Dendritic cell treated with granulocyte-macrophage colony-stimulating factor and Interleukin-4, amounts not matched to agents 40 ng/mL and 50 ng/mL, for 4 days (primary cell): ENCODE results near the gene CIP2A.

Experiments used
- H3K27ac Mint-ChIP-seq: one replicate; pipeline ENCODE4 v1.8.0; 2022; ENCODE audit warnings: mild to moderate bottlenecking, mixed read lengths
- H3K27me3 Mint-ChIP-seq: one replicate; pipeline ENCODE4 v1.8.0; 2022; ENCODE audit warnings: mild to moderate bottlenecking, mixed read lengths
- H3K36me3 Mint-ChIP-seq: one replicate; pipeline ENCODE4 v1.8.0; 2022; ENCODE audit warnings: low read depth, mixed read lengths
- H3K4me1 Mint-ChIP-seq: one replicate; pipeline ENCODE4 v1.8.0; 2022; ENCODE audit warnings: low read depth, mixed read lengths
- H3K4me3 Mint-ChIP-seq: one replicate; pipeline ENCODE4 v1.8.0; 2022; ENCODE audit warnings: mild to moderate bottlenecking, moderate library complexity, mixed read lengths
- H3K9me3 Mint-ChIP-seq: one replicate; pipeline ENCODE4 v1.8.0; 2022; ENCODE audit warnings: mixed read lengths
- intact Hi-C: fragments of 100-400 bp; cut with micrococcal nuclease; formaldehyde crosslinking; loops from one replicate; pipeline ENCODE4 v1.15.0; 2022

Gene CIP2A

GRCh38 chr3:108511490-108511889 is 77.7 kb downstream of the CIP2A start:
- intact Hi-C loops: no loop called here
- H3K27ac Mint-ChIP-seq: no peak overlapping the region
- no peaks in the 10 kb centered on the region for H3K36me3 Mint-ChIP-seq
- no peaks in the 10 kb centered on the region for H3K4me1 Mint-ChIP-seq
- H3K9me3 Mint-ChIP-seq: no peaks in the 10 kb centered on the region
- peaks cover 2% of the 10 kb centered on the region for H3K27me3 Mint-ChIP-seq
- H3K4me3 Mint-ChIP-seq: no peak overlapping the region

DNA sequence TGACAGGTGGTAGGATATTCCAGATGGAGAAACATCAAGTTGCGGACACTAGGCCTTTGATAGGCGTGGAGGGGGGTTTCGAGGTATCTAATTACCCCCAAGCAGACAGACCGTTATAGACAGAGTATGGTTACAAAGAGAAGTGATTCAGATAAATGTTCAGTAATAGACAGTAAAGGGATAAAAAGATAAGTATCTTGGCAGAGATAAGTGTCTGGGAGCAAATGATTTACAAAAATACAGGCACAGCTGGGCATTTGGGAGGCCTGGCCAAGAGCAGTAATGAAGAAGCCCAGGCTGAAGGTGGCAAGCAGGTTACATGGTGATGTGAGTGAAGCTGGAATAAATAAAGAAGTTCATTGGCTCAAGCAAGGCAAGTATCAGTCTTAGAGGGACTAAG is 78.2 kb downstream of the CIP2A start:
- H3K36me3 Mint-ChIP-seq: no peaks in the 10 kb centered on the region
- H3K4me3 Mint-ChIP-seq: no peak overlapping the region
- intact Hi-C loops: no loop called here
- H3K27me3 Mint-ChIP-seq: peaks cover 2% of the 10 kb centered on the region
- H3K4me1 Mint-ChIP-seq: no peaks in the 10 kb centered on the region
- H3K9me3 Mint-ChIP-seq: no peaks in the 10 kb centered on the region
- H3K27ac Mint-ChIP-seq: no peak overlapping the region

DNA sequence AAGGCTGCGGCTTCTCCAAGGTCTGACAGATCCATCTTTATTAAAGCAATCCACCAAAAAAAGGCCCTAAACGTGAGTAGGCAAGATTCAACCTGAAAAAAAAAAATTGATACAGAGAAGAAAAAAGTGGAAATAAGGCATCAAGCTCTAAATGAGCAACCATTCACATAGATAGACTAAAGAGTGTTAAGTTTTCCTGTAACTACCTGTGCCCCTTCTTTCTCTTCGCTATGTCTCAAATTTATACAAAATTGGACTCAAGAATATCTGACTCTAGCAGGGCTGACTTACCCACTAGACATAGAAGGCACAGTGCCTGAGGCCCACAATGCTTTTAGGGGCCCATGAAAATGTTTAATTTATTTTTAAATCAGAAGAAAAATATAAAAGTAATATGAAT is 78.7 kb downstream of the CIP2A start, which contains the start of gene MYH15:
Gene MYH15, minus strand, starts transcription at position 101 of the 400 bp plus-strand sequence. Its CDS starts 66 bp downstream, at position 35.
- H3K4me3 Mint-ChIP-seq: no peak within 1 kb of the TSS
- H3K27ac Mint-ChIP-seq: no peak within 1 kb of the TSS
- no peaks in the 10 kb centered on the region for H3K9me3 Mint-ChIP-seq
- peaks cover 5% of the 10 kb centered on the region for H3K4me1 Mint-ChIP-seq
- intact Hi-C loops: no loop called here
- peaks cover 2% of the 10 kb centered on the region for H3K27me3 Mint-ChIP-seq
- H3K36me3 Mint-ChIP-seq: no peaks in the 10 kb centered on the region

- Mint-ChIP-seq H3K9me3 (no peaks in the 10 kb centered on the region), H3K27ac (no peak overlapping the region), H3K36me3 (no peaks in the 10 kb centered on the region), H3K27me3 (peaks cover 2% of the 10 kb centered on the region), H3K4me1 (peaks cover 5% of the 10 kb centered on the region), H3K4me3 (no peak overlapping the region)
- intact Hi-C loops: no loop called here
These were observed 79.4 kb downstream of the CIP2A start for GRCh38 chr3:108509871-108510270.

DNA sequence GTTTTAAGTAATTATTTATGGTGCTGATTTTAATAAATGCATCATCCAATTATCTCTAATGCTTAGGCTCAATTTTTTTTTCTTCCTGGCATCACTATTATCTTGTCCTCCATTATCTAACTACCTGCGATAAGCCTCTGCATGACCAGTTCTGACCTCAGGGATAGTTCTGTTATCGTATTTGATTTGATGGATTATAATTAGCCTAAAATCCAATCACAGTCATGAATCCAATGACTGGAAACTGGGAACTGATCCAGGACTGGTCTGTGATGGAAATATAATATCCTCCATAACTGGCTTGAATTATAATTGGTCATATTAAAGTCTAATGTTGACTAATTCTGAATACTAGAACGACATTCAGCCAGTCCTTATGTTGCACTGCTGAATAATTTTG is 80.0 kb downstream of the CIP2A start:
- H3K36me3 Mint-ChIP-seq: no peaks in the 10 kb centered on the region
- H3K4me1 Mint-ChIP-seq: peaks cover 5% of the 10 kb centered on the region
- intact Hi-C loops: no loop called here
- no peak overlapping the region for H3K27ac Mint-ChIP-seq
- H3K9me3 Mint-ChIP-seq: no peaks in the 10 kb centered on the region
- H3K4me3 Mint-ChIP-seq: no peak overlapping the region
- H3K27me3 Mint-ChIP-seq: peaks cover 2% of the 10 kb centered on the region

DNA sequence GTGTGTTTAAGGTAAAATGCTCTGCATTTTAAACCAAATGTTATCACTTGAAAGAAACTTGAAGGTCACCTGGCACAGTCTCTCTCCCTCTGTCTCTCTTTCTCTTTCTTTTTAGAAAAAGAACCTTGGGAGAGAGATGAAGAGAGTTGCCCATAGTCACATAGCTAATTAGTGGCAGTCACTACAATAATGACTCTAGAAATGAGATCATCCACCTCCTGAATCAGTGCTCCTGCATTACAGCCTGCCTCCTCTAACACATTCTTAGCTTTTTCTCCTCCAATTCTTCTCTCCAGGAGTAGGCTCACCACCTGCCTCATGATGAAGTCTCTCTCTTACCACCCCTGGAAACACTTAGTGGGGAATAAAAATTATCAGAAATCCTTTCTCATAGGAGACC is 81.3 kb downstream of the CIP2A start:
- no peaks in the 10 kb centered on the region for H3K9me3 Mint-ChIP-seq
- peaks cover 2% of the 10 kb centered on the region for H3K27me3 Mint-ChIP-seq
- intact Hi-C loops: no loop called here
- no peak overlapping the region for H3K4me3 Mint-ChIP-seq
- H3K36me3 Mint-ChIP-seq: no peaks in the 10 kb centered on the region
- H3K27ac Mint-ChIP-seq: no peak overlapping the region
- H3K4me1 Mint-ChIP-seq: peaks cover 5% of the 10 kb centered on the region

- H3K27ac Mint-ChIP-seq: no peak overlapping the region
- peaks cover 5% of the 10 kb centered on the region for H3K4me1 Mint-ChIP-seq
These were observed 83.4 kb downstream of the CIP2A start for GRCh38 chr3:108505811-108506210.

GRCh38 chr3:108503722-108504121 is 85.5 kb downstream of the CIP2A start:
- no peak overlapping the region for H3K27ac Mint-ChIP-seq
- intact Hi-C loops: no loop called here
- peaks cover 5% of the 10 kb centered on the region for H3K4me1 Mint-ChIP-seq
- H3K9me3 Mint-ChIP-seq: no peaks in the 10 kb centered on the region
- H3K27me3 Mint-ChIP-seq: peaks cover 2% of the 10 kb centered on the region
- no peak overlapping the region for H3K4me3 Mint-ChIP-seq
- no peaks in the 10 kb centered on the region for H3K36me3 Mint-ChIP-seq

More at GRCh38 chr3:108505811-108506210, 83.4 kb downstream of the CIP2A start:
- Mint-ChIP-seq H3K9me3 (no peaks in the 10 kb centered on the region), H3K27me3 (peaks cover 2% of the 10 kb centered on the region), H3K4me3 (no peak overlapping the region), H3K36me3 (no peaks in the 10 kb centered on the region)
- intact Hi-C loops: no loop called here

DNA sequence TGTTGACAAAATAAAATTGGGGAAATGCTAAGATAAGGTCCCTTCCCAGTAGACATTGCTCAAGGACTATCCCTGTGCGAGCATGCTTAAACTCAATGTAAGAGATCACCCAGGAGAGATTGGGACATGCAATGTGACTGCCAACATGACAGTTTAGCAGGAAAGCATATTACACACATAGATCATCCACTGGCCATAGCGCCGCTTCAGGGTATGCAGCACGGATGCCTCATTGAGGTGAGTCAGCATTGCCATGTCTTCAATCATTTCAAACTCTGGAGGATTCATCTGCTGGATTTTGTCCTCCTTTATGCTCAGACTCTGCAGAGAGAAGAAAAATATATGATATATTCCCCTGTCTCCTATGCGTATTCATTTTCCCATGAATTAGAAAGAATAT is 87.7 kb downstream of the CIP2A start:
- H3K27me3 Mint-ChIP-seq: peaks cover under 1% of the 10 kb centered on the region
- H3K27ac Mint-ChIP-seq: no peak overlapping the region
- H3K4me1 Mint-ChIP-seq: peaks cover 5% of the 10 kb centered on the region
- H3K9me3 Mint-ChIP-seq: no peaks in the 10 kb centered on the region
- H3K4me3 Mint-ChIP-seq: no peak overlapping the region
- intact Hi-C loops: no loop called here
- no peaks in the 10 kb centered on the region for H3K36me3 Mint-ChIP-seq

DNA sequence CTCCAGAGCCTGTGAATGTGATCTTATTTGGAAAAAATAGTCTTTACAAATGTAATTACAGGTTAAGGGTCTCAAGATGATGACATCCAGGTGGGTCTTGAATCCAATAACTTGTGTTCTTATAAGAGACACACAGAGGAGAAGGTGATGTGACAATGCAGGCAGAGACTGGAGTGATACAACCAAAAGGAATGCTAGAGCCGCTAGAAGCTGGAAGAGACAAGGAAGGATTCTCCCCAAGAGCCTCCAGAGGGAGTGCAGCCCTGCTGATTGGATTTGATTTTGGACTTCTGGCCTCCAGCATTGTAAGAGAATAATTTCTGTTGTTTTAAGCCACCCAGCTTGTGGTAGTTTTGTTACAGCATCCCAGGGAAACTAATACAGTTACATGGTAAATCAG is 88.5 kb downstream of the CIP2A start:
- Mint-ChIP-seq H3K4me3 (no peak overlapping the region), H3K9me3 (no peaks in the 10 kb centered on the region), H3K27me3 (no peaks in the 10 kb centered on the region), H3K36me3 (no peaks in the 10 kb centered on the region), H3K27ac (no peak overlapping the region), H3K4me1 (peaks cover 2% of the 10 kb centered on the region)
- intact Hi-C loops: no loop called here
